ENCODE data around the gene SND1. TPM values are rescaled to one million over a fixed set of nuclear protein-coding genes. Genes with fewer than 3 reads are reported as not detected.
A peak's percentile ranks its signal among the peaks of the same experiment; 100 is the strongest.

Gene SND1
- total RNA-seq, 2 donors from 2014 or later = 91.0 to 111 TPM

DNA sequence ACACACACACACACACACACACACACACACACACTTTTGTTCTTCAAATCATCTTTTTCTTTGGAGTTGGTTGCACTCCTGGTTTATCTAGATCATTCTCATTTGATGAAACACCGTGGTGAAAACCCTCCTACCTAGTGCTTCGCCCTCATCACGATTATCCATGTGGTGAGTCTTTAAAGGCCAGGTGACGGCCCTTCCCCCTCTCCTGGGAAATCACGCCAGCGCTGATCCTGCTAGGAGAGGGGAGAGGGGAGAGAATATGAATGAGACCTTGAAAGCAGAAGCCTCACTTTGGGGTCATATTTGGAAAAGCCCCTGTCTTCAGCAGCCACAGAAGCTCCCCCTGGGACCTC lies 483.1 kb downstream of the SND1 start:
- no peak for TF ChIP-seq CTCF (IDR thresholded peaks at IDR 0.05)
- Histone ChIP-seq H3K4me1 (ENCODE audit: control insufficient read depth in 1 of 2, low read depth in 2 of 2) (peaks cover 7 to 9% of the 10 kb centered on the region in 2 donors), H3K27me3 (replicated peaks; ENCODE audit: insufficient read depth) (peaks cover 11% of the 10 kb centered on the region), H3K36me3 (no peaks in the 10 kb centered on the region), H3K9me3 (no peaks in the 10 kb centered on the region), H3K4me3 (peak overlapping the region; percentile 72), H3K27ac (no peak overlapping the region)
- no peak for DNase-seq (ENCODE audit: low spot score)
- ATAC-seq (ENCODE audit: insufficient number of reproducible peaks, low FRiP score, low read depth) = no peak

- Histone ChIP-seq H3K27me3 (replicated peaks; ENCODE audit: insufficient read depth) (peaks cover 11% of the 10 kb centered on the region), H3K9me3 (no peaks in the 10 kb centered on the region), H3K27ac (no peak overlapping the region), H3K36me3 (no peaks in the 10 kb centered on the region), H3K4me3 (peak overlapping the region; percentile 72), H3K4me1 (ENCODE audit: control insufficient read depth in 1 of 2, low read depth in 2 of 2) (peaks cover 7 to 9% of the 10 kb centered on the region in 2 donors)
- DNase-seq (ENCODE audit: low spot score) (no peak), ATAC-seq (ENCODE audit: insufficient number of reproducible peaks, low FRiP score, low read depth) (peak; percentile 41)
- peak; percentile 69 for TF ChIP-seq CTCF (IDR thresholded peaks at IDR 0.05)
Observed at GRCh38 chr7:128135515-128136214, 483.7 kb downstream of the SND1 start.

- H3K4me3 ChIP-seq = peak overlapping the region; percentile 72
- DNase-seq (ENCODE audit: low spot score) (no peak), ATAC-seq (ENCODE audit: insufficient number of reproducible peaks, low FRiP score, low read depth) (no peak)
- no peak for TF ChIP-seq CTCF (IDR thresholded peaks at IDR 0.05)
- no peak overlapping the region for H3K27ac ChIP-seq
- H3K27me3 ChIP-seq (replicated peaks; ENCODE audit: insufficient read depth) = peaks cover 11% of the 10 kb centered on the region
- H3K9me3 ChIP-seq = no peaks in the 10 kb centered on the region
- H3K4me1 ChIP-seq (ENCODE audit: control insufficient read depth in 1 of 2, low read depth in 2 of 2) = peaks cover 7 to 9% of the 10 kb centered on the region in 2 donors
- no peaks in the 10 kb centered on the region for H3K36me3 ChIP-seq
Observed at GRCh38 chr7:128136215-128136597, 484.2 kb downstream of the SND1 start.

GRCh38 chr7:128137181-128137580 lies 485.2 kb downstream of the SND1 start:
- TF ChIP-seq CTCF (IDR thresholded peaks at IDR 0.05) = no peak
- no peaks in the 10 kb centered on the region for H3K9me3 ChIP-seq
- peaks cover 7 to 9% of the 10 kb centered on the region in 2 donors for H3K4me1 ChIP-seq (ENCODE audit: control insufficient read depth in 1 of 2, low read depth in 2 of 2)
- peak; percentile 21 for ATAC-seq (ENCODE audit: insufficient number of reproducible peaks, low FRiP score, low read depth)
- DNase-seq (ENCODE audit: low spot score) = no peak
- H3K27ac ChIP-seq = no peak overlapping the region
- H3K4me3 ChIP-seq = no peak overlapping the region
- peaks cover 11% of the 10 kb centered on the region for H3K27me3 ChIP-seq (replicated peaks; ENCODE audit: insufficient read depth)
- H3K36me3 ChIP-seq = no peaks in the 10 kb centered on the region

DNA sequence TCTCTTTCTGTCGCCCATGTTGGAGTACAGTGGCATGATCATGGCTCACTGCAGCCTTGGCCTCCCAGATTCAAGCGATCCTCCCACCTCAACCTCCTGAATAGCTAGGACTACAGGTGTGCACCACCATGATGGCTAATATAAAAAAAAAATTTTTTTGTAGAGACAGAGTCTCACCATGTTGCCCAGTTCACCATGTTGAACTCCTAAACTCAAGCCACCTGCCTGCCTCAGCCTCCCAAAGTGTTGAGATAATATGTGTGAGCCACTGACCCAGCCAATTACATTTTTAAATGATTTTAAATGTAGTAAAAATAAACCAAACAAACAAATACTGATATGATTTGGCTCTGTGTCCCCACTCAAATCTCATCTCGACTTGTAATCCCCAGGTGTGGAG lies 487.4 kb downstream of the SND1 start:
- Histone ChIP-seq H3K9me3 (no peaks in the 10 kb centered on the region), H3K27me3 (replicated peaks; ENCODE audit: insufficient read depth) (peaks cover 7% of the 10 kb centered on the region), H3K4me1 (ENCODE audit: control insufficient read depth in 1 of 2, low read depth in 2 of 2) (peaks cover 7 to 9% of the 10 kb centered on the region in 2 donors), H3K36me3 (no peaks in the 10 kb centered on the region), H3K4me3 (no peak overlapping the region), H3K27ac (no peak overlapping the region)
- TF ChIP-seq CTCF (IDR thresholded peaks at IDR 0.05) = no peak
- ATAC-seq (ENCODE audit: insufficient number of reproducible peaks, low FRiP score, low read depth) (no peak), DNase-seq (ENCODE audit: low spot score) (no peak)
